Vagina (tissue), 2 donors: ENCODE data around the gene RUNX3.

Experiments
- POLR2A ChIP-seq, 2 donors: fragments of 450-650 bp; IDR thresholded peaks; one replicate each; pipeline ENCODE4 v1.6.1; 2017; ENCODE audit warnings: antibody characterized with exemption in 2 of 2, mild to moderate bottlenecking in 2 of 2, moderate library complexity in 2 of 2
- POLR2AphosphoS5 ChIP-seq, 2 donors: sonication (generic); formaldehyde crosslinking; IDR thresholded peaks; one replicate each; pipeline ENCODE4 v1.9.0; 2017; ENCODE audit warnings: antibody characterized with exemption in 2 of 2, mild to moderate bottlenecking in 2 of 2, low read depth in 1 of 2; ENCODE audit not compliant: insufficient read depth in 1 of 2
- TF ChIP-seq, protein P1 (sequence below), 3 experiments: fragments of 450-650 bp in 2 of 3; fragments of 200-600 bp in 1 of 3; sonication (generic) in 1 of 3; IDR thresholded peaks; one replicate each; pipeline ENCODE4 v1.5.1; 2017 to 2019; ENCODE audit warnings: antibody characterized with exemption in 3 of 3, mild to moderate bottlenecking in 2 of 3, moderate library complexity in 2 of 3

DNA sequence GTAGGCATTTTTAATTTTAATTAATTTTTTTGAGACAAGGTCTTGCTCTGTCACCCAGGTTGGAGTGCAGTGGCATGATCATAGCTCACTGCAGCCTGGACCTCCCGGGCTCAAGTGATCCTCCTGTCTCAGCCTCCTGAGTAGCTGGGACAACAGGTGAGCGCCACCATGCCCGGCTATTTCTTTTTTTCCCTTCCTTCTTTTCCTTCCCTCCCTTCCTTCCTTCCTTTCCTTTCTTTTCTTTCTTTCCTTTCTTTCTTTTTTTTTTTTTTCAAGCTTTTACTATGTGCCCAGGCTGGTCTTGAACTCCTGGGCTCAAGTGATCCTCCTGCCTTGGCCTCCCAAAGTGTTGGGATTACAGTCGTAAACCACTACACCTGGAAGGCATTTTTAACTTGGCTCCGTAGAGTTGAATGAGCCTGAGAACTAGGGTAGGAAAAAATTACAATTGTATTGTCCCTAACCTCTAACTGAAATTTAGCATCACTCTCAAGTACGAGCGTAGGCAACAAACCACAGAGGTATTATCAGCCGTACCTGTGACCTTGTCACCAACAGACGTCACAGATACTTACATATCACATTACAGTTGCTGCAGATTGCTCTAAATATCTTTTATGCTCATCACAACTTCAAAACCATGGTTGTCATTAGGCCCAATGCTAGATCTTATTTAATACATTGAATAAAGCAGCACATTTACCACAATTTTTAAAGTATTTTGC lies 8.0 kb downstream of the RUNX3 start:
- TF ChIP-seq, protein P1, sequence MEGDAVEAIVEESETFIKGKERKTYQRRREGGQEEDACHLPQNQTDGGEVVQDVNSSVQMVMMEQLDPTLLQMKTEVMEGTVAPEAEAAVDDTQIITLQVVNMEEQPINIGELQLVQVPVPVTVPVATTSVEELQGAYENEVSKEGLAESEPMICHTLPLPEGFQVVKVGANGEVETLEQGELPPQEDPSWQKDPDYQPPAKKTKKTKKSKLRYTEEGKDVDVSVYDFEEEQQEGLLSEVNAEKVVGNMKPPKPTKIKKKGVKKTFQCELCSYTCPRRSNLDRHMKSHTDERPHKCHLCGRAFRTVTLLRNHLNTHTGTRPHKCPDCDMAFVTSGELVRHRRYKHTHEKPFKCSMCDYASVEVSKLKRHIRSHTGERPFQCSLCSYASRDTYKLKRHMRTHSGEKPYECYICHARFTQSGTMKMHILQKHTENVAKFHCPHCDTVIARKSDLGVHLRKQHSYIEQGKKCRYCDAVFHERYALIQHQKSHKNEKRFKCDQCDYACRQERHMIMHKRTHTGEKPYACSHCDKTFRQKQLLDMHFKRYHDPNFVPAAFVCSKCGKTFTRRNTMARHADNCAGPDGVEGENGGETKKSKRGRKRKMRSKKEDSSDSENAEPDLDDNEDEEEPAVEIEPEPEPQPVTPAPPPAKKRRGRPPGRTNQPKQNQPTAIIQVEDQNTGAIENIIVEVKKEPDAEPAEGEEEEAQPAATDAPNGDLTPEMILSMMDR (IDR thresholded peaks at IDR 0.05), result no peak
- TF ChIP-seq POLR2A (IDR thresholded peaks at IDR 0.05) (no peak), POLR2AphosphoS5 (IDR thresholded peaks at IDR 0.05; ENCODE audit: insufficient read depth in 1 of 2, low read depth in 1 of 2) (no peak)
